Neutrophil (primary cell): ENCODE data around the gene PIAS3.

Experiments
- H3K27ac ChIP-seq: fragments of 200-600 bp; sonication (generic); 2 replicates; pipeline ENCODE4 v1.5.1; 2016; ENCODE audit warnings: mild to moderate bottlenecking, moderate library complexity
- H3K27me3 ChIP-seq: fragments of 200-600 bp; sonication (generic); 2 replicates; pipeline ENCODE4 v1.6.0; 2016; ENCODE audit warnings: mild to moderate bottlenecking
- H3K36me3 ChIP-seq: fragments of 200-600 bp; sonication (generic); 2 replicates; pipeline ENCODE4 v1.5.1; 2017
- H3K4me1 ChIP-seq, 2 experiments: fragments of 200-600 bp in 1 of 2; sonication (generic) in 1 of 2; 1 replicate in 1 of 2; 2 replicates in 1 of 2; pipeline versions ENCODE4 v1.5.1 to v1.6.1; 2013 to 2016; ENCODE audit warnings: low read depth in 1 of 2, low read length in 1 of 2, mild to moderate bottlenecking in 1 of 2, moderate library complexity in 1 of 2; ENCODE audit not compliant: control insufficient read depth in 1 of 2, insufficient read depth in 1 of 2
- H3K4me3 ChIP-seq, 2 experiments: fragments of 200-600 bp in 1 of 2; sonication (generic) in 1 of 2; 1 replicate in 1 of 2; 2 replicates in 1 of 2; pipeline ENCODE4 v1.5.1; 2013 to 2016; ENCODE audit warnings: low read depth in 1 of 2, low read length in 1 of 2, mild to moderate bottlenecking in 1 of 2, moderate library complexity in 1 of 2
- H3K9me3 ChIP-seq: fragments of 200-600 bp; sonication (generic); 2 replicates; pipeline ENCODE4 v1.5.1; 2016
- TF ChIP-seq, protein P1 (sequence below): fragments of 200-600 bp; sonication (generic); IDR thresholded peaks from 2 replicates; pipeline ENCODE4 v1.5.1; 2016; ENCODE audit warnings: antibody characterized with exemption

PIAS3 gene

DNA sequence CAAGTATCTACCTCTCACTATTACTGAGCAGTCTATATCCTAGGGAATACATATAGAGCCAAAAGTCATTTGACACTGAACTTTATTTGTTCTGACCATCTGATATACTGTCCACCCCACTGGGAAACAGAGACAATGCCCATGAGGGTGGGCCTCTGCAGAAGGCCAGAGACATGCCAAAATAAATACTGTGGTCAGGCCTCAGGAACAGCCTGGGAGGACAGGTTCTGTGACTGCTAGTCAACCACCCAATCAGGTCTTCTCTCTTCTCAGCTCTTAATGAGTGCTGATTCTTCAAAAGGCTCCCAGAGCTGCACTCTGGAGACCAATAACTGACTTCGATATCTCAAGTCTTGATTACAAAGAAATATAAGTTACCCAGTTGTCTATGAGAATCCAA lies 32.3 kb upstream of the PIAS3 start:
- Histone ChIP-seq H3K4me3 (no peak overlapping the region), H3K4me1 (peaks cover 3 to 7% of the 10 kb centered on the region in 2 experiments)
- TF ChIP-seq, protein P1, sequence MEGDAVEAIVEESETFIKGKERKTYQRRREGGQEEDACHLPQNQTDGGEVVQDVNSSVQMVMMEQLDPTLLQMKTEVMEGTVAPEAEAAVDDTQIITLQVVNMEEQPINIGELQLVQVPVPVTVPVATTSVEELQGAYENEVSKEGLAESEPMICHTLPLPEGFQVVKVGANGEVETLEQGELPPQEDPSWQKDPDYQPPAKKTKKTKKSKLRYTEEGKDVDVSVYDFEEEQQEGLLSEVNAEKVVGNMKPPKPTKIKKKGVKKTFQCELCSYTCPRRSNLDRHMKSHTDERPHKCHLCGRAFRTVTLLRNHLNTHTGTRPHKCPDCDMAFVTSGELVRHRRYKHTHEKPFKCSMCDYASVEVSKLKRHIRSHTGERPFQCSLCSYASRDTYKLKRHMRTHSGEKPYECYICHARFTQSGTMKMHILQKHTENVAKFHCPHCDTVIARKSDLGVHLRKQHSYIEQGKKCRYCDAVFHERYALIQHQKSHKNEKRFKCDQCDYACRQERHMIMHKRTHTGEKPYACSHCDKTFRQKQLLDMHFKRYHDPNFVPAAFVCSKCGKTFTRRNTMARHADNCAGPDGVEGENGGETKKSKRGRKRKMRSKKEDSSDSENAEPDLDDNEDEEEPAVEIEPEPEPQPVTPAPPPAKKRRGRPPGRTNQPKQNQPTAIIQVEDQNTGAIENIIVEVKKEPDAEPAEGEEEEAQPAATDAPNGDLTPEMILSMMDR: no peak

GRCh38 chr1:145889722-145890121 lies 30.8 kb upstream of the PIAS3 start:
- Histone ChIP-seq H3K4me1 (peaks cover 10 to 20% of the 10 kb centered on the region in 2 experiments), H3K9me3 (no peaks in the 10 kb centered on the region), H3K36me3 (no peaks in the 10 kb centered on the region), H3K27ac (no peak overlapping the region), H3K27me3 (peaks cover 9% of the 10 kb centered on the region), H3K4me3 (no peak overlapping the region)
- TF ChIP-seq, protein P1: no peak

More for the DNA sequence above, 32.3 kb upstream of the PIAS3 start:
- no peaks in the 10 kb centered on the region for H3K27me3 ChIP-seq
- no peak overlapping the region for H3K27ac ChIP-seq
- no peaks in the 10 kb centered on the region for H3K9me3 ChIP-seq
- no peaks in the 10 kb centered on the region for H3K36me3 ChIP-seq

- peaks cover 10 to 20% of the 10 kb centered on the region in 2 experiments for H3K4me1 ChIP-seq
- H3K36me3 ChIP-seq: no peaks in the 10 kb centered on the region
- H3K9me3 ChIP-seq: no peaks in the 10 kb centered on the region
- H3K27ac ChIP-seq: no peak overlapping the region
- peaks cover 26% of the 10 kb centered on the region for H3K27me3 ChIP-seq
- H3K4me3 ChIP-seq: no peak overlapping the region
- TF ChIP-seq, protein P1: no peak
Measured at GRCh38 chr1:145887631-145888030, 28.8 kb upstream of the PIAS3 start.

GRCh38 chr1:145886816-145887215 lies 27.9 kb upstream of the PIAS3 start:
- H3K4me3 ChIP-seq: no peak overlapping the region
- peaks cover 10 to 16% of the 10 kb centered on the region in 2 experiments for H3K4me1 ChIP-seq
- TF ChIP-seq, protein P1: no peak
- no peaks in the 10 kb centered on the region for H3K36me3 ChIP-seq
- H3K27me3 ChIP-seq: peaks cover 26% of the 10 kb centered on the region
- H3K9me3 ChIP-seq: no peaks in the 10 kb centered on the region
- no peak overlapping the region for H3K27ac ChIP-seq

- Histone ChIP-seq H3K27me3 (peaks cover 26% of the 10 kb centered on the region), H3K9me3 (no peaks in the 10 kb centered on the region), H3K27ac (no peak overlapping the region), H3K4me1 (peaks cover 10 to 16% of the 10 kb centered on the region in 2 experiments), H3K4me3 (peak overlapping the region; percentile 80 to 88), H3K36me3 (no peaks in the 10 kb centered on the region)
- TF ChIP-seq, protein P1: no peak
Measured at GRCh38 chr1:145886390-145886789, 27.5 kb upstream of the PIAS3 start.
